ENCODE data around the gene KLHDC10. TPM values are rescaled to one million over a fixed set of nuclear protein-coding genes. Genes with fewer than 3 reads are reported as not detected.

Gene KLHDC10
- total and polyA plus RNA-seq, 2 donors from 2014 or later = 15.7 to 38.9 TPM

DNA sequence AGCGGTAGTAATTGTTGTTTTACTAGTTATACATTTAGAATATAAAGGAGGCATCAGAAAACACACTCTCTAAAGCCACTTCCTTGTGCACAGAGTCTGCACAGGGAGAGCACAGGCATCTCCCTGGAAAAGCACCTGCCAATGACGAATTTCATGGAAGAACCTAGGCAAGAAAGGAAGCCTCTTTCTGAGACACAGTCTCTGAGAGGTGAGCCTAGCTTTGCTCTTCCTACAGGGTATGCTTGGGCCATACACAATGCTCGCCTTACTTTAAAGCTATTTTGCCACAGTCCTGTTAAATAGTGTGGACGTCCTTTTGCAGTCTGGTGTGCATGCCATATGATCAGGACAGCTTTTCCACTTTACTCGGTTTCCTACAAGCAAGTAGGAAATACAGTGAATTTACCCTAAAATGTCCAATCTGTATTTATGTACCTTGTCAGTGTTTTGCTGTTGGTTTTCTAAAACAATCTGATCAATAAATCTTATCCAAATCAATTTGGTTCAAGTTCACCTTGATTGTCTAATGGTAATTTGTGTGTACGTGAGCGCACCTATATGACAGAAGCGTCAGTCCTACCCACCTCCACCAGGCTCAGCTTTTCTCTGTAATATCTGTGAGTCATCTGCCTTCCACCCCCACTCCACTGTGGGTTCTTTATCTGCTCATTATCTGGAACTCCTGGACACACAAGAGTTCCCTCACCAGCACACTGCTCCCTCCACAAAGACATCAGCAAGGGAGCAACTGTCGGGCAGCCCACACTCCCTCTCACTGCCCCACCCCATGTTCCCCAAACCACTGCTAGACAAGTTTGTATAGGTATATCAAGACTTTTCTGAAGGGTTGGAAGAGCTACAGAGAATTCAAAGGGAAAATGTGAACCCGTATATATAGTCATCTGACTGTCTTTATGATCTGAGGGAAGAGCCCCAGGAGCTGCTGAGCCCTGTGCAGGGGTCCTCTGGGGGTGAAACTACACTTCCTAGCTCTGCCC is 65.2 kb downstream of the KLHDC10 start:
- H3K36me3 ChIP-seq (ENCODE audit: control insufficient read depth in 2 of 3, insufficient read depth in 3 of 3, low read length in 3 of 3) = peaks cover 7 to 27% (median 8%) of the 10 kb centered on the region in 3 donors
- intact Hi-C loops (cut with DNase I) = no loop called here
- FAIRE-seq = no peak
- no peaks in the 10 kb centered on the region for H3K27me3 ChIP-seq (ENCODE audit: control insufficient read depth, insufficient read depth, low read length)
- H3K9ac ChIP-seq (ENCODE audit: low read length in 3 of 3) = no peak overlapping the region
- H3K4me3 ChIP-seq (ENCODE audit: low read length in 3 of 3) = no peak overlapping the region
- no peak overlapping the region for H3K27ac ChIP-seq (ENCODE audit: low read depth in 2 of 2, low read length in 2 of 2)
- DNase-seq = no peak
- TF ChIP-seq, protein P1, sequence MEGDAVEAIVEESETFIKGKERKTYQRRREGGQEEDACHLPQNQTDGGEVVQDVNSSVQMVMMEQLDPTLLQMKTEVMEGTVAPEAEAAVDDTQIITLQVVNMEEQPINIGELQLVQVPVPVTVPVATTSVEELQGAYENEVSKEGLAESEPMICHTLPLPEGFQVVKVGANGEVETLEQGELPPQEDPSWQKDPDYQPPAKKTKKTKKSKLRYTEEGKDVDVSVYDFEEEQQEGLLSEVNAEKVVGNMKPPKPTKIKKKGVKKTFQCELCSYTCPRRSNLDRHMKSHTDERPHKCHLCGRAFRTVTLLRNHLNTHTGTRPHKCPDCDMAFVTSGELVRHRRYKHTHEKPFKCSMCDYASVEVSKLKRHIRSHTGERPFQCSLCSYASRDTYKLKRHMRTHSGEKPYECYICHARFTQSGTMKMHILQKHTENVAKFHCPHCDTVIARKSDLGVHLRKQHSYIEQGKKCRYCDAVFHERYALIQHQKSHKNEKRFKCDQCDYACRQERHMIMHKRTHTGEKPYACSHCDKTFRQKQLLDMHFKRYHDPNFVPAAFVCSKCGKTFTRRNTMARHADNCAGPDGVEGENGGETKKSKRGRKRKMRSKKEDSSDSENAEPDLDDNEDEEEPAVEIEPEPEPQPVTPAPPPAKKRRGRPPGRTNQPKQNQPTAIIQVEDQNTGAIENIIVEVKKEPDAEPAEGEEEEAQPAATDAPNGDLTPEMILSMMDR (IDR thresholded peaks at IDR 0.05; ENCODE audit: borderline replicate concordance, extremely low read depth, insufficient read depth) = no peak
- H3K9me3 ChIP-seq (ENCODE audit: control insufficient read depth in 2 of 3, insufficient read depth in 1 of 3, low read length in 3 of 3) = no peaks in the 10 kb centered on the region
- peaks cover 0 to 5% (median 0%) of the 10 kb centered on the region in 3 donors for H3K4me1 ChIP-seq (ENCODE audit: control insufficient read depth in 2 of 3, insufficient read depth in 2 of 3, low read depth in 1 of 3, low read length in 3 of 3)

DNA sequence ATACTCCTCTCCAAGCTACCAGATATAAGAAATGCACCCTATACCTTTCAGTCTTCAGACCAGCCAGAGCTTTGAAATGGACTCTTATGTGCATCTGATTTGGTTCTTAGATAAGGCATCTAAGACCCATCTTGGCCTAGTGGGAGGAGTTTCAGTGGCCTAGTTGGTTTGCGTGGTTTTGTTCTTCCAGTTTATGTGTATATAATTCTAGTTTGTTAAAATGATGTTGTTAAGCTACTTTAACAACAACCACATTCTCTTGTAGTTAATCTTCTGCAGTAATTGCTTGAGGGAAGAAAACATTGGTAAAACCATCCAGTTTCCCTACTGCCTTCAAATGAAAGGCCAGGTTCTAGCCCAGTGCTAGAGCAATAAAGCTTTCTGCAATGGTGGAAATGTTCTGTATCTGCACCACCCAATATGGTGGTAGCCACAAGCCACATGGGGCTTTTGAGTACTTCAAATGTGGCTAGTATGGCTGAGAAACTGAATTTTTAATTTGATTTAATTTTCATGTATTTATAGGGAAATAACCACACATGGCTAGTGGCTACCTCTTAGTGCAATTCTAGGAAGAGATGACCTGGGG is 66.3 kb downstream of the KLHDC10 start:
- no peak overlapping the region for H3K27ac ChIP-seq (ENCODE audit: low read depth in 2 of 2, low read length in 2 of 2)

DNA sequence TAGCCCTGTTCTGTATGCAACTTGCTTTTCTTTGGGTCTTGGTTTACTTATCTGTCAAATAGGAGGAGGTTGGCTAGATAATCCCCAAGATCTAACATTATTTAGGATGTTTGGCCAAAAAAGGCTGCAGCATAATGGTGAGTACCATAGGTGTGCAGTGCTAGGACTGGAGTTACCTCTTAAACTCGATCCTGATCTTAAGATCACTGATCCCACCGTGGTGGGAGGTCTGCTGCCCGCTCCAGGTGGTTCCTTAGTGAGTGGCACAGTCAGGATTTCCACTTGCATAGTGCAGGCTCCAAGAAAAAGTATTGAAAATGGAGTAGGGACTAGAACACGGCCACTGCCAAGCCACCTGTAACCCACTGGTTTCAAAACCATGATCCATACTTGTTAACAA is 66.9 kb downstream of the KLHDC10 start:
- peaks cover 4 to 24% (median 5%) of the 10 kb centered on the region in 3 donors for H3K36me3 ChIP-seq (ENCODE audit: control insufficient read depth in 2 of 3, insufficient read depth in 3 of 3, low read length in 3 of 3)
- DNase-seq = no peak
- no peak overlapping the region for H3K4me3 ChIP-seq (ENCODE audit: low read length in 3 of 3)
- H3K4me1 ChIP-seq (ENCODE audit: control insufficient read depth in 2 of 3, insufficient read depth in 2 of 3, low read depth in 1 of 3, low read length in 3 of 3) = peaks cover 0 to 6% (median 6%) of the 10 kb centered on the region in 3 donors
- FAIRE-seq = no peak
- TF ChIP-seq, protein P1 (IDR thresholded peaks at IDR 0.05; ENCODE audit: borderline replicate concordance, extremely low read depth, insufficient read depth) = no peak
- no peak overlapping the region for H3K9ac ChIP-seq (ENCODE audit: low read length in 3 of 3)
- intact Hi-C loops (cut with DNase I) = no loop called here
- no peaks in the 10 kb centered on the region for H3K27me3 ChIP-seq (ENCODE audit: control insufficient read depth, insufficient read depth, low read length)
- no peaks in the 10 kb centered on the region for H3K9me3 ChIP-seq (ENCODE audit: control insufficient read depth in 2 of 3, insufficient read depth in 1 of 3, low read length in 3 of 3)
- H3K27ac ChIP-seq (ENCODE audit: low read depth in 2 of 2, low read length in 2 of 2) = no peak overlapping the region

More for the DNA sequence above, 66.3 kb downstream of the KLHDC10 start:
- DNase-seq (no peak), FAIRE-seq (no peak)
- Histone ChIP-seq H3K9ac (ENCODE audit: low read length in 3 of 3) (no peak overlapping the region), H3K4me3 (ENCODE audit: low read length in 3 of 3) (no peak overlapping the region), H3K4me1 (ENCODE audit: control insufficient read depth in 2 of 3, insufficient read depth in 2 of 3, low read depth in 1 of 3, low read length in 3 of 3) (peaks cover 0 to 5% (median 1%) of the 10 kb centered on the region in 3 donors), H3K27me3 (ENCODE audit: control insufficient read depth, insufficient read depth, low read length) (no peaks in the 10 kb centered on the region), H3K36me3 (ENCODE audit: control insufficient read depth in 2 of 3, insufficient read depth in 3 of 3, low read length in 3 of 3) (peaks cover 4 to 19% (median 5%) of the 10 kb centered on the region in 3 donors), H3K9me3 (ENCODE audit: control insufficient read depth in 2 of 3, insufficient read depth in 1 of 3, low read length in 3 of 3) (no peaks in the 10 kb centered on the region)
- TF ChIP-seq, protein P1 (IDR thresholded peaks at IDR 0.05; ENCODE audit: borderline replicate concordance, extremely low read depth, insufficient read depth) = no peak
- intact Hi-C loops (cut with DNase I) = no loop called here

Measured in kidney (tissue), 14 donors.